HL-60/S4 treated with phorbol 12-myristate 13-acetate at 8.2 ng/mL for 4 days and 3 days (cell line): Measurements from ENCODE around the gene KNL1.
"Not testable (repeated sequence)": the region's sequence is repeated elsewhere in the genome, so short reads cannot be mapped to it uniquely, and the experiment has no call there.

ENCODE experiments used
- in situ Hi-C: fragments of 300-500 bp; cut with MboI; formaldehyde crosslinking; loops from 2 replicates; pipeline ENCODE4 v1.15.0; 2022; ENCODE audit warnings: low sequenced_read_pairs

KNL1 gene

DNA sequence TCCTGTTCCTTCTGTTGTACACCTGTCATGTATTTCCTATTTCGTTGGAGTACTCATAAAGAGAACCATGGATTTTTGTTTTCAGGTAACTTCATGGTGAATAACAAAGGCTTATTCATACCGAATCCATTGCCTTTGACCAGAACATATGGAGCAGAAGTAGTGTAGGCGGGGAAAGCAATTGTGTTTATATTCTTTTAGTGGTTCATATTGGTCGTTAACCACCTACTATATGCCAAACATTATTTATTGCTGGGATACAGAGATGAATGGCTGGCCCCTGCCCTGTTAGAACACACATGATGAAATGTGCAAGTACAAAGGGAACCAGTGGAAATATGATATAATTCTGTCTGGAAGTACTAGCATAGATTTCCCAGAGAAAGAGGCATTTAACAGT is 15.2 kb upstream of the KNL1 start:
- in situ Hi-C loops: no loop called here

DNA sequence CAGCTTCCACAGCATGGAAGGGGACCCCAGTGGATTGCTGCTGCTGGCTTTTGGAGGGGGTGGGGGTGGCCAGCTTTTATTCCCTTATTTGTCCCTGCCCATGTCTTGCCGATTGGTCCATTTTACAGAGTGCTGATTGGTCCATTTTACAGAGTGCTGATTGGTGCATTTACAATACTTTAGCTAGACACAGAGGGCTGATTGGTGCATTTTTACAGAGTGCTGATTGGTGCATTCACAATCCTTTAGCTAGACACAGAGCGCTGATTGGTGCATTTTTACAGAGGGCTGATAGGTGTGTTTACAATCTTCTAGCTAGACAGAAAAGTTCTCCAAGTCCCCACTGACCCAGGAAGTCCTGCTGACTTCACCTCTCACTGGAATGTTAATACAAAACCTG is 12.3 kb upstream of the KNL1 start:
- in situ Hi-C loops: not testable (repeated sequence)

DNA sequence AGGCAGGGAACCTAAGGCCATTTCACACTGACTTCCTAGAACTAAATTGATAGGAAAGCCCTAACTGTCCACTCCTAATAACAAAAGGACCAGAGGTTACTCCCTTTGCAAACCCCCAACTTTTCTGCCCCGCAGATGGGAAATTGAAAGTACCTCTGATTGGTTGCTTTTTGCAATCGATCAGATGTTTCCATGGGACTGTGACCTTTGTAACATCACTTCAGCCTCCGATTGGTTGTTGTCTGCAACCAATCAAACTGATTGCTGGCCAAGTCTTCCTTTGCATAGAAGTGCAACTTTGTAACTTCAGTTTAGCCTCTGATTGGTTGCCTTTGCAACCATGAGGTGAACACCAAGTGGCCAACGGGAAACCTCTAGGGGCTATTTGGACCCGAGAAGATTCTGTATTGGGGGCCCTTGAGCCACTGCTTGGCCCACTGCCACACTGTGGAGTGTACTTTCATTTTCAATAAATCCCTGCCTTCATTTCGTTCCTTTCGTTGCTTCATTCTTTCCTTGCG is 11.3 kb upstream of the KNL1 start:
- in situ Hi-C loops: no loop called here

DNA sequence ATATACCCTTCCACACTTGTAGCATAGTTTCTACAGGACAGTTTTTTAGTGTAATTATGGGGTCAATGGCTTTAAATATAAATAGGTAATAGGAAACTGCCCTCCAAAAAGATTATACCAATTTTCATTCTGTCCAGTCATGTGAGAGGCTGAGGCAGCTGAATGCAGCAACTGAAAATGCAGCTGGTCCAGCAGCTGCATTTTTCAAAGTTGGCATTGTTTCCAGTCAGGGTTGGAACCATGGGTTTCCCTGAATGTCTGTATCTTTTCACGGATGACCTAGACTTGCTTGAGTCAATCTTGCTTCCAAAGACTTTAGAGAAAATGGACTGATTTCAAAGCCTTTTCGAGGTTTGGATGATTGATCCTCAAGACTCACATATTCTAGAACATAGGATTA is 9.9 kb upstream of the KNL1 start:
- in situ Hi-C loops: no loop called here

DNA sequence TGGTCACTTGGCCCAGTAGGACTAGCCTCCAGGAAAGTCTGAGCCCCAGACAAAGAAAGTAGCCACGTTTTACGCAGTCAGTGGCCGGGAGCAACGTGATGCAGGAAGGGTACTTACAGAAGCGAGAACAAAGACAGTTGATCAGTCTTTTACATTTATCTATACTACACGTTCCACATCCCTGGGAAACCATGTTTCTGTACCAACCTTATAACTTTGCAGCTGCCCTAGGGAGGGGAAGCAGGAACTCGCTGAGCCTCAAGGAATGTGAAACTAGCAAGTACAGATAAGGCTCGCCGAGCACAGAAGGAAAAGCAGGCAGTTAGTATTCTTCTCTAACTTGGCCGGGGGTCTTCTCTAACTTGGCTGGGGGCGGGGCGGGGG is 3.4 kb upstream of the KNL1 start:
- in situ Hi-C loops: no loop called here

DNA sequence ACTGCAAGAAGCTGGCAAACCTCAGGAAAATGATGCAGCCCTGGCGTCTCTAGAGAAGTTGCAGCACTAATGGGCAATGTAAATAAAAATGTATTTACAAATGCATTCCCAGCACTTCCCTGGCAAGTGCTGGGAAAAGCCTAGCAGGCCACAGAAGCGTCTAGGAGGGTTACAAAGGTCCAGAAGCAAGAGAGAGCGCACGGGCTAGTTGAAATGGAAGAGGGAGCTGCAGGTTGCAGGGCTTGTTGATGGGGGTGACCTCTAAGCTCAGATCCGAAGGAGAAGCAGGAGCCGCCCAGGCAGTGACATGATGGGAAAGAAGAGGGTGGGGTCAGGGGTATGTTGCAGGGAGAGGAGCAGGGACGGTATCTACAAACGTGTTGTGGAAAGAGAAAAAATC is 2.7 kb upstream of the KNL1 start:
- in situ Hi-C loops: no loop called here

DNA sequence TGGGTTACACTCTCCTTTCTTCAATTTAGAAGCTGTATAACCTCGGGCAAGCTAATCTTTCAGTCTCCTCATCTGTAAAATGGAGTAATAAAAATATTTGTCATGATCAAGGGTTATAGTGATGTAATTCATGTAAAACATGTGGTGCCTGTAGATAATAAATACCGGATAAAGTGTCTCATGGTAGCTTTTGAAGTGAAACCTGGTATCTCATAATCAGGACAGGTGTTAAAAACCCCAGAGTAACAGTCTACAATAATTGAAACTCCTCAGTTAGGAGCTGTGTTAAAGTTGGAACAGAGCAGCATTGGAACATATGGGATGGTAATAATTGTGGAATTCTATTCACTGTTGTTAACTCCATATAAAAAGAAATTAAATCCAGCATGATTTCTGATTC is 884 bp upstream of the KNL1 start:
- in situ Hi-C loops: no loop called here

DNA sequence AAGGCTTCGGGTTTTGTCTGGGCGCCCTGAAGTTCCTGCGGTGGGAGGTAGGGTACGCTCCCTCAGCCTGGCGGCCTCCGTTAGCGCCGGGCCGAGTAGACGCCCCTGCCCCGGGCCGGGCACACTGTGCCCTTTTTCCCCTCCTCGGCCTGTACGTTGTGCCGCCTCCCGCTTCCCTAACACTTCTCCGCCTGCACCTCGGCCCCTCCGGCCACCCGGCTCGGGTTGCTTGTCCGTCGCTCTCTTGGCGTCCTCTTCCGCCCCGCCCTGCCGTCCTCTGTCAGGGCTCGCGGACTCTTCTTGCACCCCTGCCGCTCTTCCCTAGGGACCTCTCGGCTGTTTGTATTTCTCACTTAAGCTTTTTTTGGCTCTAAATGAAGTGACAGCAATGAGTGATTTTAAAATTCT is 384 bp downstream of the KNL1 start:
- in situ Hi-C loops: no loop called here

DNA sequence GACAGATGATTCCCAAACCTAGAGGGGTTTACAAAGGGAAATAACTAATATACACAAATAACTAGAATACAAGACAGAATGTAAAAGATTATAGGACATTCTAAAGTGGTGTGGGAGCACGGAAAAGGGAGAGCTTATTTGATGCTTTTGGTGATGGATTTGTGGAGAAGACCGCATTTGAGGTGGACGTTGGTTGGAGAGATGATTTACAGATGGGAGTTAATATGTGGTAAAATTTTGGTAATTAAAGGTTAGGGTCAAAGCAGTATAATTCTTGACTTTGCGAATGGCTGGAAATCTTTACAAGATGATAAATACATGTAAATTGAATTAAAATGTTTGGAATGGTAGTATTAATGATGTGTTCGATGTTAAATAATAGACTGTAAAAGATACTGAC is 1.2 kb downstream of the KNL1 start:
- in situ Hi-C loops: no loop called here

DNA sequence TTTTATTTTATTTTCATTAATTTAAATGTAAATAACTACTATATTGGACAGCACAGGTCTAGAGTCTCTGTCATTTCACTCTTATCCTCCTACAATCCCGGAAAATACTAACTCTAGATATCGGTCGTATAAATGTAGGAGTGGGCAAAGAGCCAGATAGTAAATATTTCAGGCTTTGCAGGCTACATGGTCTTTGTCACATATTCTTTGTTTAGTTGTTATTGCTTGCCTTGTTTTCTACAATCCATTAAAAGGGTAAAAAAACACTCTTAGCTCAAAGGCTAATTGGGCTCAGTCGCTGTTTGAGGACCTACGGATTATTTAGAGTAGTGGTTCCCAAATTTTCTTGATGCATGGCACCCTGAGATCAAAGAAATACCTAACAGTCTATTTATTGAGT is 1.7 kb downstream of the KNL1 start:
- in situ Hi-C loops: no loop called here

DNA sequence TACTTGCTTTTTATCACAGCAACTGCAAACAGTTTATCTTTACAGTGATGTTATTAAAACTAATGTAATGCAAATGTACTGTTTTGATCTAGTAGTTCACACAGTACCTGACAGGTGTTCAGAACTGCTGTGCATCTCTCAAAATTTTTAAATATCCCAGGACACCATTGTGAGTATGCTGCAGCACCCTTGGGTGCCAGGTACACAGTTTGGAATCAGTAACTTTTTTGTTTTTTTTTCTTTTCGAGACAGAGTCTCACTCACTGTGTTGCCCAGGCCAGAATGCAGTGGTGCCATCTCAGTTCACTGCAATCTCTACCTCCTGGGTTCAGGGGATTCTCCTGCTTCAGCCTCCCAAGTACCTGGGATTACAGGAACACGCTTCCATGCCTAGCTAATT is 3.0 kb downstream of the KNL1 start:
- in situ Hi-C loops: no loop called here

DNA sequence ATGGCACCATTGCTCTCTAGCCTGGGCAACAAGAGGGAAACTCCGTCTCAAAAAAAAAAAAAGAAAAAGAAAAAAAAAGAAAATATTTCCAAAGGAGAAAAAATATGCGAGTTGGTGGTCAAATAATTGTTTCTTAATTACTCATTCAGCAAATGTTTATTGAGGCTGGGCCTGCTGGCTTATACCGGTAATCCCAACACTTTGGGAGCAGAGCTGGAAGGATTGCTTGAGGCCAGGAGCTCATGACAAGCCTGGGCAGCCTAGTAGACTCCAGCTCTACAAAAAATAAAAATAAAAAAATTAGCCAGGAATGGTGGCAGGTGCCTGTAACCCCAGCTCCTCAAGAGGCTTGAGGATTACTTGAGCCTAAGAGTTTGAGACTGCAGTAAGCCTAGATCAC is 4.1 kb downstream of the KNL1 start:
- in situ Hi-C loops: no loop called here

DNA sequence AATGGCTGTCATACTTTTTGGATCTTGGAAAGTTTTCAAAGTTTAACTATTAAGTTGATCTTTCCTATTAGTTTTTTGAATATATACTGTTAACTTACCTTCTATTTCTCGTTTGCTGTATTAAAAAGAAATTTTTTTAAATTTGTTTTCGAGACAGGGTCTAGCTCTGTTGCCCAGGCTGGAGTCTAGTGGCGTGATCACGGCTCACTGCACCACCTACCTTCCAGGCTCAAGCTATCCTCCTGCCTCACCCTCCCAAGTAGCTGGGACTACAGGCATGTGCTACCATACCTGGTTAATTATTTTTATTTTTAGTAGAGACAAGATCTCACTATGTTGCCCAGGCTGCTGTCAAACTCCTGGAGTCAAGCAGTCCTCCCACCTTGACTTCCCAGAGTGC is 4.6 kb downstream of the KNL1 start:
- in situ Hi-C loops: no loop called here

DNA sequence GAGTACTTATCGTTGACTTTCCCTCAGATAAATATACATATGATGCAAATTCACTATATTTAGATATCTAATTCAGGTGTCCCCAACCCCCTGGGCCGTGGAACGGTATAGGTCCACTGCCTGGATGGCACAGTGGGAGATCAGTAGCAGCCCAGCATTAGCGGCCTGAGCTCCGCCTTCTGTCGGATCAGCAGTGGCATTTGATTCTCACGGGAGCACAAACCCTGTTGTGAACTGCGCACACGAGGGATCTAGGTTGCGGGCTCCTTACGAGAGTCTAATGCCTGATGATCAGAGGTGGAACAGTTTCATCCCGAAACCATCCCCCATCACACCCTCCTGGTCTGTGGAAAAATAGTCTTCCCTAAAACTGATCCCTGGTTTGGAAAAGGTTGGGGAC is 6.9 kb downstream of the KNL1 start:
- in situ Hi-C loops: no loop called here

DNA sequence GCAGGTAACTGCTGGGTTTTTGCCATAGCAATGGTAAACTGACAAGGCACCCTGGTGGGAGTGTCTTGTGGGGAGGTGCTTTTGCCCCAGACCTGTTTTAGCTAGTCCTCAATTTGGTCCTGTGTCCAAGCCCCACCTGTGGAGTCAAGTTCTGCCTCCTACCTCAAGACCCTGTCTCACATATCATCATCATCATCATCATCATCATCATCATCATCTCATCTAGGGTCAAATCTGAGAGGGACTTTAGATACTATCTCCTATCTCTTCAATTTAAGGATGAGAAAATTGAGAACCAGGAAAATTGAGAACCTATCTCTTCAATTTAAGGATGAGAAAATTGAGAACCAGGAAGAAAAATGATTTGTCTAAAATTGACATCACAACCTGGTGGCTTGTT is 9.9 kb downstream of the KNL1 start:
- in situ Hi-C loops: no loop called here

DNA sequence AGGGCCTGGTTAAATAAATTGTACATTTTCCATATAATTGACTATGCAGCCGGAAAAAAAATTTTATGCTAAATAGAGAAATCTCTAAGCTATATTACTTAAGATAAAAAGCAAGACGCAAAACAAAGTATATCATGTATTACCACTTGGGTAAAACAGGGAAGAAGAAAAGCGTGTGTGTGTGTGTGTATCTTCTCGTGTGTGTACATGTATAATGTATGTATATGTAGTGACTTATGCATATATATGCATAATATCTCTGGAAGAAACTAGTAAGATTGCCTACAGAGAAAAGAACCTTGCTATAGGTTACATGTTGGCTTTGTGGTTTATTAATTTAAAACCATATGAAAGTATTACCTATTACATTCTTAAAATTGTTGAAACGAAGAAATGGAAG is 19.0 kb downstream of the KNL1 start:
- in situ Hi-C loops: no loop called here

DNA sequence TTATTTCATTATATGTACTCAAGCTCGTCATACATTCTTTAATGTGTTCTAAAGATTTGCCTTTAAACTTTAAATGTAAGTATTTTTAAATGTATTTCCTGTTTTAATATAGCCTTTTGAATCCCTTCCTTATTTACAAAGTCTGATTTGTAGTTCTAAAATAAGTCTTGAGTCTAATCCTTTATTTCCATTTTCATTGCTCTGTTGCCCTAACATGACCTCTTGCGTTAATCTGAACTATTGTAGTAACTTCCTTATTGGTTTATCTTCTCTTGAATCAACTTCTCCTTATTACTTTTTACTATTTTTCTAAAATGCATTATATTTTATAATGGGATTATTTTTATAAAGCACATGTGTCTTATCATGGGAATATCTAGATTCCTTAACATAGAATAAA is 24.0 kb downstream of the KNL1 start:
- in situ Hi-C loops: no loop called here

DNA sequence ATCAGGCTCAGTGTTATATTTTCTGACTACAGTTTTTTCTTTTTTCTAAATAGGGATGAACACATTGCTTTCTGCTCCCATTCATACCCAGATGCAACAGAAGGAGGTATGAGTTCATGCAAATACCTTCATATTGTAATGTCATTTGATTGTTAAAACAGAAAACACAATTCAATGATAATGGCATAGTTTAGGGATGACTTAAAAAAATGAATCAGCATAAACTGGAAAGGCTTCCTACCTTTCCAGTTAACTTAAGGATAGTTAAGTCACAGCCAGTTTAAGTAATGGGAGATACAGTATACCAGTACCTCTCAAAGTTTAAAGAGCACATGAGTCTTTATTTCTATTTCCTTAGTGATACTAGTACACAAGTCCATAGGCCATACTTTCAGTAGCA is 24.9 kb downstream of the KNL1 start:
- in situ Hi-C loops: no loop called here

DNA sequence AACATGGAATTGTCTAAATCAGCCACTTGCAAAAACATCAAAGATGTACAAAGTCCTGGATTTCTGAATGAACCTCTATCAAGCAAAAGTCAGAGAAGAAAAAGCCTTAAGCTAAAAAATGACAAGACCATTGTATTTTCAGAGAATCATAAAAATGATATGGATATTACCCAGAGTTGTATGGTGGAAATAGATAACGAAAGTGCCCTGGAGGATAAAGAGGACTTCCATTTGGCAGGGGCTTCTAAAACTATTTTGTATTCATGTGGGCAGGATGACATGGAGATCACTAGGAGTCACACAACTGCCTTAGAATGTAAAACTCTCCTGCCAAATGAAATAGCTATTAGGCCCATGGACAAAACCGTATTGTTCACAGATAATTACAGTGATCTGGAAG is 29.3 kb downstream of the KNL1 start:
- in situ Hi-C loops: no loop called here

DNA sequence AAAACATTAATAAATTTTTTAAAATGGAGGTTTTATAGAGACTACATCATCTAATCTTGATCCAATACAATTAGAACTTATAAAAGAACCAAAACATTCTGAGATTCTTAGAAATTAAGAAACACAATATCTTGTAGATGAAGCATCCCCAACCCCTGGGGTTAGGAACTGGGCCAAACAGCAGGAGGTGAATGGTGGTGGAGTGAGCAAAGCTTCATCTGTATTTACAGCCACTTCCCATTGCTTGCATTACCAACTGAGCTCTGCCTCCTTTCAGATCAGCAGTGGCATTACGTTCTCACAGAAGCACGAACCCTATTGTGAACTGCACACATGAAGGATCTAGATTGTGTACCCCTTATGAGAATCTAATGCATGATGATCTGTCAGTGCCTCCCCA is 36.3 kb downstream of the KNL1 start:
- in situ Hi-C loops: no loop called here

DNA sequence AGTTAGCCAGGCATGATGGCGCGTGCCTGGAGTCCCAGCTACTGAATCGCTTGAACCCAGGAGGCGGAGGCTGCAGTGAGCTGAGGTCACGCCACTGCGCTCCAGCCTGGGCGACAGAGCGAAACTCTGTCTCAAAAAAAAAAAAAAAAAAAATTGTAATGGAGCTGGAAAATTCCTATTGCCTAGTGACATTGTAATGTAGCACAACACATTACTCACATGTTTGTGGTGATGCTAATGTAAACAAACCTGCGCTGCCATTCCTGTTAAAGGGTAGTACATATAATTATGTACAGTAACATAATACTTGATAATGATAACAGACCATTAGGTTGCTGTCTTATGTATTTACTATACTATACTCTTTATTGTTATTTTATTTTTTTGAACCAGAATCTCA is 39.1 kb downstream of the KNL1 start:
- in situ Hi-C loops: no loop called here

DNA sequence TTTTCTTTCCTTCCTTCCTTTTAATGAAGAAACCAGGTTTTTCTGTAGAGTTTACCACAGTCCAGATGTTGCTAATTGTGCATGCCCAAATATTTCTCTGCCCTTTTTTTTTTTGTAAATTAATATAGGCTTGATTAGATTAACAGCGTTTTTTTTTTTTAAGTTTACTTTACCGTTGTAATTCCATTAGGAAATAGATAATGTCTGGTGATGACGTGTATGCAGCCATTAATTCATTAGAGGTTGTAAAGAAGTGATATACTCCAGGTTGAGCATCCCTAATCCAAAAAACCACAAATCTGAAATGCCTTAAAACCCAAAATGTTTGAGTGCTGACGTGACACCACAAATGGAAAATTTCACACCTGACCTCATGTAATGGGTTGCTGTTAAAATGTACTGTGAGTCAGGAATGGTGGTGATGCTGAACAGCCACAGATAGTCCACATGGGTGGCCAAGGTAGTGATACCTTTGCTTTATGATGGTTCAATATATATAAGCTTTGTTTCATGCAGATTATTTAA is 43.2 kb downstream of the KNL1 start:
- in situ Hi-C loops: no loop called here

DNA sequence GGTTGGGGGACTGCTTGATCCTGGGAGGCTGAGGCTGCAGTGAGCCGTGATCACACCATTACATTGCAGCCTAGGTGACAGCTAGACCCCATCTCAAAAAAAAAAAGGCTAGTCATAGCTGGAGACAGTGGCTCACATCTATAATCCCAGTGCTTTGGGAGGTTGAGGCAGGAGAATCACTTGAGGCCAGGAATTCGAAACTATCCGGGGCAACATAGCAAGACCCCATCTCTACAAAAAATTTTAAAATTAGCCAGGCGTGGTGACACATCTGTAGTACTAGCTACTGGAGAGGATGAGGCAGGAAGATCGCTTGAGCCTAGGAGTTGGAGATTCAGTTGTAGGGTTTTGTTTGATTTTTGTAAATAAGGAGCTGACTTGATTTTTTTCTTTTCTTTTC is 45.6 kb downstream of the KNL1 start:
- in situ Hi-C loops: no loop called here

DNA sequence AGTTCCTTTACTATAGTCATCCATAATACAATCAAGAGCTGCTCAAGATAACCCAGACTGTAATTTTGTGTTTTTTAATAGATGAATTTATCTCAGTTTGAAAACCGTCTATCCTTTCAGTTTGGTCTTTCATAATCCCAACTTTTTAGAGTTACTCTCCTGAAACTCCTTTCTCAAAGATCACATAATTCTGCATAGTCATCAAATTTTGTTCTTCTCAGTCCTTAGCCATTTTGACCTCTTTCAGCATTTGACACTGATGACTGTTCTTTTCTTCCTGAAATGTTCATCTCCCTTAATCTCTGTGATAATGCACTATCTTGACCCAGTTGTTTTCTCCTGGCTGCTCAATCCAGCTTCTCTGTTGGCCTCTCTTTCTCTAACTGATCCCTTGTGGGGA is 53.5 kb downstream of the KNL1 start:
- in situ Hi-C loops: no loop called here
